ENCODE measurements around the gene LMO3. TPM values are rescaled to one million over a fixed set of nuclear protein-coding genes. Genes with fewer than 3 reads are reported as not detected.
A peak's percentile ranks its signal among the peaks of the same experiment; 100 is the strongest.

Gene LMO3
- total RNA-seq, 1 donor from 2014 or later = 0.26 TPM

- Histone ChIP-seq H3K4me3 (ENCODE audit: low read depth, low read length) (no peak overlapping the region), H3K27me3 (ENCODE audit: control insufficient read depth, insufficient read depth, low read length) (no peaks in the 10 kb centered on the region), H3K36me3 (ENCODE audit: control insufficient read depth, insufficient read depth, low read length) (no peaks in the 10 kb centered on the region)
- FAIRE-seq = no peak
- TF ChIP-seq CTCF (IDR thresholded peaks at IDR 0.05; ENCODE audit: insufficient read depth, low read length, severe bottlenecking) = no peak
- peak; percentile 81 for DNase-seq (ENCODE audit: low read depth)
Observed at GRCh38 chr12:16524378-16524777, 81.6 kb downstream of the LMO3 start.

- no peak for TF ChIP-seq CTCF (IDR thresholded peaks at IDR 0.05; ENCODE audit: insufficient read depth, low read length, severe bottlenecking)
- no peak for FAIRE-seq
- Histone ChIP-seq H3K27me3 (ENCODE audit: control insufficient read depth, insufficient read depth, low read length) (no peaks in the 10 kb centered on the region), H3K36me3 (ENCODE audit: control insufficient read depth, insufficient read depth, low read length) (no peaks in the 10 kb centered on the region), H3K4me3 (ENCODE audit: low read depth, low read length) (no peak overlapping the region)
- peak; percentile 45 for DNase-seq (ENCODE audit: low read depth)
Observed at GRCh38 chr12:16523951-16524331, 82.0 kb downstream of the LMO3 start.

- H3K4me3 ChIP-seq (ENCODE audit: low read depth, low read length) = no peak overlapping the region
- no peaks in the 10 kb centered on the region for H3K36me3 ChIP-seq (ENCODE audit: control insufficient read depth, insufficient read depth, low read length)
- DNase-seq (ENCODE audit: low read depth) = no peak
- FAIRE-seq = no peak
- TF ChIP-seq CTCF (IDR thresholded peaks at IDR 0.05; ENCODE audit: insufficient read depth, low read length, severe bottlenecking) = no peak
- no peaks in the 10 kb centered on the region for H3K27me3 ChIP-seq (ENCODE audit: control insufficient read depth, insufficient read depth, low read length)
Observed at GRCh38 chr12:16523284-16523950, 82.5 kb downstream of the LMO3 start.

GRCh38 chr12:16520328-16520727 lies 85.6 kb downstream of the LMO3 start:
- TF ChIP-seq CTCF (IDR thresholded peaks at IDR 0.05; ENCODE audit: insufficient read depth, low read length, severe bottlenecking) = no peak
- peak; percentile 43 for DNase-seq (ENCODE audit: low read depth)
- Histone ChIP-seq H3K4me3 (ENCODE audit: low read depth, low read length) (no peak overlapping the region), H3K27me3 (ENCODE audit: control insufficient read depth, insufficient read depth, low read length) (no peaks in the 10 kb centered on the region), H3K36me3 (ENCODE audit: control insufficient read depth, insufficient read depth, low read length) (no peaks in the 10 kb centered on the region)
- no peak for FAIRE-seq

GRCh38 chr12:16515666-16516065 lies 90.3 kb downstream of the LMO3 start:
- TF ChIP-seq CTCF (IDR thresholded peaks at IDR 0.05; ENCODE audit: insufficient read depth, low read length, severe bottlenecking) = no peak

GRCh38 chr12:16513231-16513630 lies 92.7 kb downstream of the LMO3 start:
- no peaks in the 10 kb centered on the region for H3K36me3 ChIP-seq (ENCODE audit: control insufficient read depth, insufficient read depth, low read length)
- FAIRE-seq (no peak), DNase-seq (ENCODE audit: low read depth) (no peak)

More at GRCh38 chr12:16515666-16516065, 90.3 kb downstream of the LMO3 start:
- no peaks in the 10 kb centered on the region for H3K27me3 ChIP-seq (ENCODE audit: control insufficient read depth, insufficient read depth, low read length)
- no peaks in the 10 kb centered on the region for H3K36me3 ChIP-seq (ENCODE audit: control insufficient read depth, insufficient read depth, low read length)
- DNase-seq (ENCODE audit: low read depth) (peak; percentile 70), FAIRE-seq (no peak)
- H3K4me3 ChIP-seq (ENCODE audit: low read depth, low read length) = no peak overlapping the region

More at GRCh38 chr12:16513231-16513630, 92.7 kb downstream of the LMO3 start:
- H3K4me3 ChIP-seq (ENCODE audit: low read depth, low read length) = no peak overlapping the region
- TF ChIP-seq CTCF (IDR thresholded peaks at IDR 0.05; ENCODE audit: insufficient read depth, low read length, severe bottlenecking) = no peak
- no peaks in the 10 kb centered on the region for H3K27me3 ChIP-seq (ENCODE audit: control insufficient read depth, insufficient read depth, low read length)

Measured in bronchial epithelial cell (primary cell).